ENCODE measurements around the gene PABPC1L. TPM values are rescaled to one million over a fixed set of nuclear protein-coding genes. Genes with fewer than 3 reads are reported as not detected.

PABPC1L gene
- total and polyA plus RNA-seq, 2 of the 13 experiments (the other 11 are each of a cell fraction or from before 2014, with no cell fraction given), result 30.8 to 252 TPM

GRCh38 chr20:44885392-44886265, 24.2 kb upstream of the PABPC1L start, which contains the start of gene YWHAB (continued):
- TF ChIP-seq ZNF275 (CRISPR knock-in tag; IDR thresholded peaks at IDR 0.05; ENCODE audit: borderline replicate concordance) (peak; percentile 45; the same call in 1 of the 2 replicates), FOXM1 (CRISPR knock-in tag; IDR thresholded peaks at IDR 0.05) (peak; percentile 88), MAF1 (CRISPR knock-in tag; IDR thresholded peaks at IDR 0.05; ENCODE audit: borderline replicate concordance) (no peak), ZNF83 (CRISPR knock-in tag; IDR thresholded peaks at IDR 0.05; ENCODE audit: borderline replicate concordance) (no peak; the same call in 1 of the 2 replicates), ZBTB38 (CRISPR knock-in tag; IDR thresholded peaks at IDR 0.05) (peak; percentile 79; the same call in 1 of the 2 replicates), ZBTB49 (CRISPR knock-in tag; IDR thresholded peaks at IDR 0.05; ENCODE audit: borderline replicate concordance) (no peak), ZNF143 (CRISPR knock-in tag; IDR thresholded peaks at IDR 0.05) (peak; percentile 29; the same call in 1 of the 2 replicates), DMAP1 (CRISPR knock-in tag; IDR thresholded peaks at IDR 0.05) (peak; percentile 92), STAT6 (CRISPR knock-in tag; IDR thresholded peaks at IDR 0.05; ENCODE audit: borderline replicate concordance) (no peak), NRL (CRISPR knock-in tag; IDR thresholded peaks at IDR 0.05; ENCODE audit: borderline replicate concordance) (peak; percentile 36; the same call in 1 of the 2 replicates), SP2 (CRISPR knock-in tag; IDR thresholded peaks at IDR 0.05) (peak; percentile 89), ZNF333 (CRISPR knock-in tag; IDR thresholded peaks at IDR 0.05; ENCODE audit: borderline replicate concordance) (peak; percentile 85; the same call in 1 of the 2 replicates), ZNF784 (CRISPR knock-in tag; IDR thresholded peaks at IDR 0.05; ENCODE audit: borderline replicate concordance) (peak; percentile 62; the same call in 1 of the 2 replicates), ZNF24 (IDR thresholded peaks at IDR 0.05) (peak; percentile 64; the same call in 1 of the 2 replicates), HIVEP1 (CRISPR knock-in tag; IDR thresholded peaks at IDR 0.05) (peak; percentile 73; the same call in 1 of the 2 replicates), ATRX (CRISPR knock-in tag; IDR thresholded peaks at IDR 0.05; ENCODE audit: borderline replicate concordance) (no peak), PRDM15 (CRISPR knock-in tag; IDR thresholded peaks at IDR 0.05) (no peak; the same call in 1 of the 2 replicates)

All from HepG2 (cell line).